GM19023 (cell line): ENCODE data around the gene EXOC6.
"Not testable (repeated sequence)": the region's sequence is repeated elsewhere in the genome, so short reads cannot be mapped to it uniquely, and the experiment has no call there.

ENCODE experiments used
- ATAC-seq: cut with Tn5 transposase; IDR thresholded peaks from one replicate; pipeline ENCODE4 v1.9.1; 2021; ENCODE audit warnings: mild to moderate bottlenecking, moderate library complexity; ENCODE audit not compliant: unreplicated experiment

Gene EXOC6

DNA sequence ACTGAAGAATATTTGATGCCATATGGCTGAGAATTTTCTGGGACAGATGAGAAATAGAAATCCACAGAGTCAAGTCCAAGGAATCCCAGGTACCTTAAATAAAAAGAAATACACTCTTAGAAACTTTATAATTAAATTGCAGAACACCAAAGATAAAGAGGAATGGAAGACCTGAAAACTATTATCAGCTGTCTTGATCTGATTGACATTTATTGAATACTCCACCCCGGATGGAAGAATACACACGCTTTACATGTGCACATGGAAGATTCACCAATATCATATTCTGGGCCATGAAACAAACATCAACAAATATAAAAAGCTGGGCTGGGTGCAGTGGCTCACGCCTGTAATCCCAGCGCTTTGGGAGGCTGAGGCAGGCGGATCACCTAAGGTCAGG lies 81.6 kb downstream of the EXOC6 start:
- no peak for ATAC-seq

DNA sequence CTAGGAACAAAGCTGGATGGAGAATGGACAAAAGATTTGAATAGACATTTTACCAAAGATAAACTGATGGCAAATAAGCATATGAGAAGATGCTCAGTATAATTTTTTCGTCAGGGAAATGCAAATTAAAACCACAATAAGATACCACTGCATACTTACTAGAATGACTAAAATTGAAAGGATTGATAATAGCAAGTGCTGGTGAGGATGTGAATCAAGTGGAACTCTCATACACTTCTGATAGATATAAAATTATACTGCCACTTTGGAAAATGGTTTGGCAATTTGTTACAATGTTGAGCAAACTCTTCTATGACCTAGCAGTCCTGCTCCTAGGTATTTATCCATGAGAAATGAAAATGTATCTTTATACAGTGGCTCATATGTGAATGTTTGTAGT lies 83.3 kb downstream of the EXOC6 start:
- no peak for ATAC-seq

DNA sequence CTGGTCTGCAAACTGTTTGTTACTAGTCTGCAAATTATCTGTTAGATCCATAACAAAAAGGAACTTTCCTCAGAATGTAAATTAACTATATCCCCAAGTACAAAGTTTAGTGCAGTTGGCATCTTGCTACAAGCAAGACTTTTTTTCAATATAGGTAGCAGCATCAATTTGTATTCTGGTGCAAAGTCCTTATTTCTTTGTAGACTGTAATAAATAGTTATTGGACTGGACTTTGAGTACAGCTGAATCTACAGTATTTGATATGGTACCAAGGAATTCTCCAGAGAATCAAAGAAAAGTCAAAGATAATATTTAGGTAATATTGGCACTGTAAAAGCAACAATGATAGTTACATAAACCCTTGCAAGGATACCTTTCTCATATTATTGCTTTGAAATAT lies 89.6 kb downstream of the EXOC6 start:
- ATAC-seq: no peak

DNA sequence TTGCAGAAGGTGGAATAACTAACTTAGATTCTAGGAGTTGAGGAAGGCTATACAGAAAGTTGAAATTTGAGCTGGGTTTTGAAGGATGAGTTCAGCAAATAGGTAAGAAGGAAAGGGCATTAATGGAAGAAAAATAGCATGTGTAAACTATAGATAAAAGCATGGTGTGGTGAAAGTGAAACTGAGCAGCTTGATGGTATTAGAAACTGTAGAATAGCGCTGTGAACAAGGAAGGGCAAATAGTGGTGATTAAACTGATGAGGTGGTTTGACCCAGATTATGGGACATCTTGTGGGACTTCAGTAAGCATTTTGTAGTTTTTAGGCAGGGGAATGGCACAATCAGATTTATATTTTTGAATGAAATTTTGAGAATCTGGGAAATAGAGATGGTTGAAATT lies 90.5 kb downstream of the EXOC6 start:
- ATAC-seq: no peak

DNA sequence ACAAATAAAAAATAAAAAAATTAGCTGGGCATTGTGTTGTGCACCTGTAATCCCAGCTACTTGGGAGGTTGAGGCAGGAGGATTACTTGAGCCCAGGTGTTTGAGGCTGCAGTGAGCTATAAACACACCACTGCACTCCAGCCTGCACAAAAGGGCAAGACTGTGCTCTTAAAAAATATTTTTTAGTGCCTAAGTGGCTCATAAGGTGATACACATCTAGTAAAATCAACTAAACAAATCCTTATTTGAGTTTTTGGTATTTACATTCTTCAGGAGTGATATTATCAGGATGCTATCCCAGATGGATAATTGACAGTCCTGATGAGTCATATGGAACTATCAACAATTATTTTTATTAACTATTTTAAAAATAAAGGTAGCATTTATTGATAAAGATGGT lies 93.9 kb downstream of the EXOC6 start:
- no peak for ATAC-seq

DNA sequence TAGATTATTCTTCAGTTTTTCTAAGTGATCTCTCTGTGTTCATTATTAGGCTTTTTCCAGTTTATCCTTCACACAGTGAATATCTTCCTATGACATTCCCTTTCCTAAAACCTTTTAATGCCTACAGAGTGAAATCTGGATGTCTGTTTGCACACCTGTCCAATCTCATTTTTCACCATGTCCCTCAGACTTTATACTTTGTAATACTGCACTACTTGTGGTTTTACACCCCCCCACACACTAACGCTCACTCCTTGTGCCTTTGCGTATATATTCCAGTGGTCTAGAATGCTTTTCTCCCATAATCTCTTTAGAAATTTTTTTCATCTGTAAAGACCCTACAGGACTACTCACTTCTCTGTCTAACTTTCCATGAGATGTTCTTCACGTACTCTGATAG lies 98.2 kb downstream of the EXOC6 start:
- no peak for ATAC-seq

DNA sequence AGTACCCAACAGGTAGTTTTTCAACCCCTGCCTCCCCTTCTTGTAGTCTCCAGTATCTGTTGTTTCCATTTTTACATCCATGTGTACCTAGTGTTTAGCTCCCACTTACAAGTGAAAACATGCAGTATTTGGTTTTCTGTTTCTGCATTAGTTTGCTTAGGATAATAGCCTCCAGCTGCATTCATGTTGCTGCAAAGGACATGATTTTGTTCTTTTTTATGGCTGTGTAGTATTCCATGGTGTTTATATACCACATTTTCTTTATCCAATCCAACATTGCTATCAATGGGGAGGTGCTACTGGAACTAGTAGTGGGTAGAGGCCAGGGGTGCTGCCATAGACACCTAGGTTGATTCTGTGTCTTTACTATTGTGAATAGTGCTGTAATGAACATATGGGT lies 104.3 kb downstream of the EXOC6 start:
- ATAC-seq: not testable (repeated sequence)

DNA sequence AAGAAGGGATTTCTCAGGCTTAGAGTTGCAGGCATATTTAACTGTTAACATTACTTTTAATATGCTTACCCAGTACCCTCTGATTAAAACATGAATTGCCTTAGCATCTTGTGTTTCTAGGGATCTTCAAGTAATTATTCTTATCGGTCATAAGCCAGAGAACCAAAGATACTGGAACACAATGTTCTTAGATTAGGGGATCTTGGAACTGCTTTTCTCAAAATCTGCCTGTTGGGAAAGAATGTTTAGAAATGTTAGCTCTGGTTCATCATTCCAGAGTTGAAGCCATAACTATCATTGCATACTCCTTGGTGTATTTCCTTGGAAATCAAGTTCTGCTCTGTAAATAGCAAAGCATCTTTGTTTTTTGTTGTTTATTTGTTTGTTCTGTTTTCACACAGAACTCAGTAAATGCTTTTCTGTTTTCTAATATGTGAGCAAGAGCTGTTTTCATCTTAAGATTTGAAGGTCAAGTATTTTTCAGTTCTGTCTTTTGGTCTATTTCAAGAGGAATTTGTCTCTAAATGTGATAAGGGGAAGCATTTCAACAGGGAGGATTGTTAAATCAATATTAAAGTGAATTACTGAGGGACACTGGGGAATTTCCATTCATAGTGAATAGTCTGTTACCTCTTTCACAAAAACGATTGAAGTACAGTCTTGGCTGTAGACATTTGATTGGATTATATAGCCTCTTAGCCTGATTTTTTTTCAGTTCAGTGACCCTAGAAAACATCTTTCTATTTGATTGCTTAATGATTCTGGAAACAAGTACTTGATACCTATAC lies 109.1 kb downstream of the EXOC6 start:
- no peak for ATAC-seq

DNA sequence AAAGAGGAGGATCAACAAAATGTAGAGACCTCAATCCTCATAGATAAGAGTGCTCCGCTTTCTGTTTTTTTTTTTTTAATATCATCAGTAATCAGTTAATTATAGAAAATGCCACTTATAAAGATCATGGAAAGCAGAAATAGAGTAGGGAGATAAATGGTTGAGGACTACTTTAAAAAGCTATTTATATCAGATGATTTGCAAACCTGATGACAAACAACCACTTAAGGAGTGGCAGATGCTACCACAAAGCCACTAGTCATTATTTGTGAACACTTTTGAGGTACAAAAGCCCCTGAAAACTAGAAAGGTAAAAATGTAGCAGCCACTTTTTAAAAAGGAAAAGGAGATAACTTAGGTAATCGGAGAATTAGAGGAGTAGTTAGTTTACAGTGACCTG lies 113.3 kb downstream of the EXOC6 start:
- no peak for ATAC-seq

DNA sequence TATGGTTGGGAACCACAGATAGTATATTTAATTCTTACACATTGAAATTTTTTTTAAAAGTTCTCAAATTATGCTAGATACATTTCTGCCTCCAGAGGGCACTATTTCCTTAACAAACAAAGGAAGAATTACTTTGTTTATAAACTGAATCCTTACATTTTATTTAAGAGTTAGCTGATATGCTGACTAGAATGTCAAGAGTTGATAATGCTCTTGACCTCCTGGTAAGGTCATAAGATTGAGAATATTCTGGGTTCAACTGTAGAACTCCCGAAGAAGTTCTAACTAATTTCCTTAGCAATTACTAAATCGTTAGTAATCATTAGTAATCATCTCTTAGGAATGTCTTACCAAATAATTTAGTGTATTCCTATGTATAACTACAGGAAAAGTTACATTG lies 117.0 kb downstream of the EXOC6 start:
- ATAC-seq: no peak

DNA sequence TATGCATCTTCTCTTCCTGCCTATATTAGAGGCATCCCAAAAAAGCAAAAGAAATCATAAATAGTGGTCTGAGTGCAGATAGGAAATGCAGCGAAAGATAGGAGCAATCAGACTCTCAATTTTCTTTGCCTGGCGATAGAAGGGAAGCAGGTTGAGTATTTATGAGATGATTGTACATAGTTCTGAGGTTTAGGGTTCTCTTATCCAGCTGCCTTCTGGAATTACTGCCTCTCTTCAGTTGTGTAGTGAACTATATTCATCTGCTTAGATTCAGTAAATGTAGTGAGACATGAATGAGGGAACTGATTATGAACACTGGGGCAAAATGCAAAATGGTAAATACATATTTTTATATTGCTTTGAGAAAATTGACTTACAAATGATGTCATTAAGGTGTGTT lies 119.3 kb downstream of the EXOC6 start:
- no peak for ATAC-seq

DNA sequence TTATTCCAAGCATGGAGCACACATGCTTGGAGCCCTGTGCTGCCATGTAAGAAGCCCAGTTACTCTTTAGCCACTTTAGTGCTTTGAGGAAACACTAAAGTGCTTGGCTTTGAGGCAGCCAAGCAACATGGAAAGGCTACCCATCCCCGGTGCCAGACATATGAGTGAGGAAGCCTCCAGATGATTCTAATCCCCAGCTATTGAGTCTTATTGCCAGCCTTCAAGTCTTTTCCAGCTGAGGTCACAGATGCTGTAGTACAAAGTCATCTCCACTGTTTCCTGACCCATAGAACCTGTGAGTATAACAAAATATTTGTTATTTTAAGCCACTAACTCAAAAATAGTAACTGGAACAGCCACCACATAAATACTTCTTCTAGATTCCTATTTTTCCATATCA lies 120.8 kb downstream of the EXOC6 start:
- no peak for ATAC-seq

DNA sequence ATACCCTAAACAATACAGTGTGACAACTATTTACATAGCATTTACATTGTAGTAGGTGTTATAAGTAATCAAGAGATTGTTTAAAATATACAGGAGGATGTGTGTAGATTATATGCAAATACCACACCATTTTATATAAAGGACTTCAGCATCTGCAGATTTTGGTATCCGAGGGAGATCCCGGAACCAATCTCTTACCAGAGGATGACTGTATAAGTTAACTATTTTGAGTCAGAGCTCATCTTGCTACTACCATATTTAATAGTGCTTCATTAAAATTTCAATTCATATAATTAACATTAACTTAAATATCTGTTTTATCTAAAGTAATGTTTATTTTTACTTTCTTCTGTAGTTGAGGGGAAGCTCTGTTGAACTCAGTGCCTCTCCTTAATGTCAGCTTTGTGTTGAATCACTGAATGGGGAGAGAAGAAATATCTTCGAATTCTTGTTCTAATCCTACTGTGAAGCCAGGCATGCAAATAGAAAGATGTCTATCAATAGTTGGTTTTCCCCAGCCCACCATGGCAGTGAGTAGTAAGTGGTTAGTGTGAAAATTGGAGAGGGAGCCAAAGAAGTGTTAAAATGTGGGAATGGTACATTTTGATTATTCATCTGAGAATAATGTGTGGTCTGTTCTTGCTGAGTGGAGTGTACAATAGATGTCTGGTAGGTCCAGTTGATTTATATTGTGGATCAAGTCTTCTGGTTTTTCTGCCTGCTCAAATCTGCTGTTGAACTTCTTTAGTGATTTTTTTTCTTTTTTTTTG lies 122.2 kb downstream of the EXOC6 start:
- no peak for ATAC-seq

DNA sequence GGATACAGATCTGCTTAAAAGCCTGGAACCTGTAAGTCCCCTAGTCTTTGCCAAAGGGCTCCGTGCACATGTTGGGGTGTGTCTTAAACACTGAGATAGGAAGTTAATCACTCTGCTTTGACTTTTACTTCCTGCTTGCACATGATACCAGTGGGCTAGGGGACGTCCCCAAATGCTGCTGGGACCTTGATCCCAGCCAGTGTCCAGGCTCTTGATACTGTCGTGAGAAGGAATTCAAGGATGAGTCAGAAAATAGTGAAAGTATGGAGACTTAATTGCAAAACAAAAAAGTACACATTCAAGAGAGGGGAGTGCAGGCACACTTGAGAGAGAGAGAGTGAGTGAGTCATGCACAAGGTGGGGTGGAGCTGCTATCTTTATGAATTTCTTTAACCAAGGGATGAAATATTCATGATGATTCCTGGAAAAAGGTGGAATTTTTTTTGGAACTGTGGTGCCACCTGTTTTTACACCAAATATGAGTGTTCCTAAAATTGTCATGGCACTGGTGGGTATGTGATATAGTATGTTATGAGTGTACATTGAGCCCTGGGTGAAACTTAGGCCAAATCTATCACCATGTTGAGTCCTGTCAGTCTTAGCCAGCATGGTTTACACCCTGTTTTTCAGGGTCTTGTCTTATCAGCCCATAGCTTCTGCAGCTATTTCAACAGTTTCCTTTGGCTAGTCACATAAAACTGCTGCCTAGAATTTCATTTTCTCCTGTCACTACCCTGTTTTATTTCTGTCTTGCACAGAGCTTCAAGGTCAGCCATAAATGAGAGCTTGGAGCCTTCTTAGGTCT lies 123.9 kb downstream of the EXOC6 start:
- no peak for ATAC-seq

DNA sequence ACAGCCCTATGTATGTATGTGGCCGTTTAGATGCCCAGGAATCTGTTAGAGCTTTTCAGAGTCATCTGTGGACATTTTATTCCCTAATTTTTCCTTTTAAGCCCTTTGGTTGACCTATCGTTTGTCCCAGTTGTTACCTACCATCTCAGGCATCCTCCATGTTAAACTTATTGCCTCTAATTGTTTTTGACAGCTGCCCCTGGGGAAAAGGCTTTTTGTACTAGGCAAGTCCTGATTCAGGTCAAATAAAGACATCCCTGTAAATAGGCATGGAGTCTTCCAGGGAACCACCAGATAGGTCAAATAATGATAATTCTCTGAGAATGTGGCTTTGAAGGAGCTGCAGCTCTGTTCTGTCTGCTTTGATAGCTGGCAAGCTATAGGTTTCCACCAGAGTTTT lies 124.6 kb downstream of the EXOC6 start:
- no peak for ATAC-seq

DNA sequence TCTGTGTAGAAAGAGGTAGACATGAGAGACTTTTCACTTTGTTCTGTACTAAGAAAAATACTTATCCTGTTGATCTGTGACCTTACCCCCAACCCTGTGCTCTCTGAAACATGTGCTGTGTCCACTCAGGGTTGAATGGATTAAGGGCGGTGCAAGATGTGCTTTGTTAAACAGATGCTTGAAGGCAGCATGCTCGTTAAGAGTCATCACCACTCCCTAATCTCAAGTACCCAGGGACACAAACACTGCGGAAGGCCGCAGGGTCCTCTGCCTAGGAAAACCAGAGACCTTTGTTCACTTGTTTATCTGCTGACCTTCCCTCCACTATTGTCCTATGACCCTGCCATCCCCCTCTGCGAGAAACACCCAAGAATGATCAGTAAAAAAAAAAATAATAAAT lies 128.0 kb downstream of the EXOC6 start:
- not testable (repeated sequence) for ATAC-seq

DNA sequence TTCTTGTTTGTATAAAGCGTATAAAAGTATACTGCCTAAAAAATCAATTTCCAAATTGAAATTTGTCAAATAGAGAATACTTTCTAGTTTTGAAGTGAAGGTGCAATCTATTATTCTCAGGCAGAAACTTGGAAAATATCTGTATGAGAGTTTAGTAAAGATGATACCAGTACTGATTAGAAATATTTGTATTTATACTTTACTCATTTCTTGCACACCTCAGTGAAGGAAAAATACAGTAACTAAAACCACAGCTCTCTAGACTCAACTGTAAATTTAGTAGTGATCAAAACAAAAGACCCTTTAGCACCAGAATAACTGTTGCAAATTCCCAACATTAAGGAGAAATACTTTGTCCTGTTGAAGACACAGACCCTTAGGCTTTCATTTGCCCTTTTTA lies 140.9 kb downstream of the EXOC6 start:
- no peak for ATAC-seq

DNA sequence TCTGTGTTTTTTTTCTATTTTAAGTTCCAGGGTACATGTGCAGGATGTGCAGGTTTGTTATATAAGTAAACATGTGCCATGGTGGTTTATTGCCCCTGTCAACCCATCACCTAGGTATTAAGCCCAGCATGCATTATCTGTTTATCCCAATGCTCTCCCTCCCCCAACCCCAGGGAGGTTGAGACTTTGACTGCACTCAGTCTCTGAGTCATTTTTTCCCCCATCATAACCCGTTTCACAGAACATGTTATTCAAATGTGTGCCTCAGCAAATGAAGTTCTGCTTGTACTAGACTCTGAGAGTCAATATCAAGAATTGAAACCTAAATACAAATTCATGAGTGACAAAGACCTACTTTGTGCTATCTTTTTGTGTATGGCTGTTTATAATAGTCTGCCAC lies 142.3 kb downstream of the EXOC6 start:
- peak; percentile 71 for ATAC-seq

DNA sequence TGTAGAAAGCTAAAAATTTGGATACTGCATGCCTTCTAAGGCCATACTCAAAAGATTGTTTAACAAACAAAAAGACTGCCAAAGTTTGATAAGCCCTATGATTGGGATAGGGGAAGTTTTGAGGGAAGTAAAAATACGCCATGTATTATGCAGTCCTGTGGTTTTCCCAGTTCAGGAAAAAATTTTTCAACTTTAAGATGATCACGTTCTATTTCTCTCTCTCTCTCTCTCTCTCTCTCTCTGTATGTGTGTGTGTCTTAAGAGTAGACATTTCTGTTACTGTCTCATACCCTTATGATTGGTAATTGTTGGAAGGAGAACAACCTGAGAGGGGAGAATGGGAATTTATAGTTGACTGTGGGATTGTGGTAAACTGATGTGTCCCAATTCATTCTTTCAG lies 143.2 kb downstream of the EXOC6 start:
- ATAC-seq: no peak

DNA sequence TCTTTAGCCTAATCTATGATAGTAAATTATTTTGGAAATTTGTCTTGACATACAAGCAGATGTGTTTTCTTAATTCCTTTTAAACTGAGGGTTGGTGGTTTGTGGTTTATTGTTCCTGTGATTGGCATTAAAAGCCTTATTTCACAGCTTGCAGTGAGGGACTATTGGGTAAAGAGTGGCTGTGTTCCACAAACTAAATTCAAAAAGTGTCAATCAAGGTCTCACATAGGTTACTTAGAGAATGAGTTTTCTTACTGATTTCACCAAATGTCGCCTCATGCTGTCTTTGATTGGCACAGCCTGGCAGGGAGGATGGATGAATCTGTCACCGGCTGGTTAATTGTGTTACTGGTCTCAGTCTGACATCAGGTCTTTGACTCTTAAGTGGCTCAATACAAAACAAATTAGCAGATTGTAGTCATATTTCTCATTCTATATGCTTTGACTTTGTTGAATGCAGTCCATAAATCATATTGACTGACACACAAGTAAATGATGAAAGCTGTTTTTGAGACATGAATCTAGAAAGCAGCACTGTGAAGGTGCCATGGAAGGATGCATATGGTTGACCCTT lies 145.5 kb downstream of the EXOC6 start:
- ATAC-seq: no peak

DNA sequence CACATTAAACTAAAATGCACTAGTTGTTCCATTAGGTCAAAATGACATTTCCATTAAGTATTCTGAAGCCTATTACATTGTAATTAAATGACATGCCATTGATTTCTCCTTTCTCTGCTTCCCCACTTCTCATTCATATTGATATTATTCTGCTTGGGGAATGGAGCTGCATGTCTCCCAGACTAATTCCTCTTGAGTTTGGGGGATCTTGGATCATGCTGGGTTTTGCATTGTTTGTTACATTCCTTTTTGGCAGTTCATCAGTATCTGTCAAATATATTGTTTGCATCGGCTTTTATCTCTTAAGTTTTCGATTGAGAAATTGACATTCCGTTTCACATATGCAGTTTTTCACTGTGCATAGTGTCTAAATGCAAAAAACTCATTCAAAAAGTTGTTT lies 147.2 kb downstream of the EXOC6 start:
- ATAC-seq: no peak
